MM.1S (cell line): ENCODE measurements around the gene PIK3R3.

Experiments
- DNase-seq: peaks from one replicate; pipeline ENCODE4 v3.0.0-alpha.2; 2015
- H2AFZ ChIP-seq: fragments of 300-600 bp; sonication (generic); 2 replicates; pipeline ENCODE4 v1.6.0; 2016; ENCODE audit warnings: antibody characterized with exemption, low read length
- H3F3A ChIP-seq: fragments of 300-600 bp; sonication (generic); 2 replicates; pipeline ENCODE4 v1.6.1; 2016; ENCODE audit warnings: mild to moderate bottlenecking, antibody characterized with exemption, low read length, moderate library complexity, mixed read lengths; ENCODE audit not compliant: insufficient read depth
- H3K27ac ChIP-seq: fragments of 300-600 bp; sonication (generic); 2 replicates; pipeline ENCODE4 v1.5.1; 2016; ENCODE audit warnings: mild to moderate bottlenecking, low read length
- H3K27me3 ChIP-seq: fragments of 300-600 bp; sonication (generic); replicated peaks from 2 replicates; pipeline ENCODE4 v1.6.0; 2016; ENCODE audit warnings: low read length; ENCODE audit not compliant: insufficient read depth
- H3K36me3 ChIP-seq: fragments of 300-600 bp; sonication (generic); replicated peaks from 2 replicates; pipeline ENCODE4 v1.6.1; 2016; ENCODE audit warnings: mild to moderate bottlenecking, low read length, mixed read lengths; ENCODE audit not compliant: insufficient read depth
- H3K4me1 ChIP-seq: fragments of 300-600 bp; sonication (generic); 2 replicates; pipeline ENCODE4 v1.6.1; 2016; ENCODE audit warnings: low read length, mixed read lengths
- H3K4me2 ChIP-seq: fragments of 300-600 bp; sonication (generic); 2 replicates; pipeline ENCODE4 v1.6.0; 2016; ENCODE audit warnings: low read depth, low read length
- H3K4me3 ChIP-seq: fragments of 300-600 bp; sonication (generic); 2 replicates; pipeline ENCODE4 v1.5.1; 2016; ENCODE audit warnings: low read length, mixed read lengths
- H3K79me2 ChIP-seq: fragments of 300-600 bp; sonication (generic); 2 replicates; pipeline ENCODE4 v1.6.1; 2016; ENCODE audit warnings: mixed run types, low read length, mixed read lengths
- H3K9ac ChIP-seq: fragments of 300-600 bp; sonication (generic); 2 replicates; pipeline ENCODE4 v1.6.1; 2016; ENCODE audit warnings: low read length, mixed read lengths
- H3K9me2 ChIP-seq: fragments of 300-600 bp; sonication (generic); replicated peaks from 2 replicates; pipeline ENCODE4 v1.6.1; 2016; ENCODE audit warnings: mild to moderate bottlenecking, low read length, mixed read lengths; ENCODE audit not compliant: insufficient read depth
- H3K9me3 ChIP-seq: fragments of 300-600 bp; sonication (generic); replicated peaks from 2 replicates; pipeline ENCODE4 v1.6.1; 2016; ENCODE audit warnings: mild to moderate bottlenecking, low read length, mixed read lengths; ENCODE audit not compliant: insufficient read depth
- H4K20me1 ChIP-seq: fragments of 300-600 bp; sonication (generic); 2 replicates; pipeline ENCODE4 v1.6.1; 2016; ENCODE audit warnings: mild to moderate bottlenecking, low read length, moderate library complexity, mixed read lengths; ENCODE audit not compliant: insufficient read depth
- CTCF ChIP-seq: fragments of 300-600 bp; sonication (generic); IDR thresholded peaks from 2 replicates; pipeline ENCODE4 v1.5.1; 2016; ENCODE audit warnings: antibody characterized with exemption, low read length, mixed read lengths
- EZH2 ChIP-seq: fragments of 300-600 bp; sonication (generic); optimal IDR thresholded peaks from 2 replicates; pipeline ENCODE3; 2017; ENCODE audit warnings: low read depth, mild to moderate bottlenecking, antibody characterized with exemption, low read length, mixed read lengths
- EZH2phosphoT487 ChIP-seq: fragments of 300-600 bp; sonication (generic); IDR thresholded peaks from 2 replicates; pipeline ENCODE4 v1.6.1; 2018; ENCODE audit warnings: antibody characterized with exemption, low read length

The PIK3R3 gene

GRCh38 chr1:46174448-46175231 is 42.2 kb upstream of the PIK3R3 start, which contains the start of gene TSPAN1:
Gene TSPAN1, plus strand, starts transcription at chr1:46175087. Its CDS starts 6,021 bp downstream, at chr1:46181108.
- Histone ChIP-seq H4K20me1 (no peaks in the 10 kb centered on the region), H3K79me2 (no peaks in the 10 kb centered on the region), H3K9ac (no peak within 1 kb of the TSS), H3K4me1 (no peaks in the 10 kb centered on the region; the same call in 1 of the 2 replicates), H3K9me2 (no peaks in the 10 kb centered on the region), H3F3A (no peaks in the 10 kb centered on the region), H2AFZ (no peak within 1 kb of the TSS), H3K4me2 (no peak within 1 kb of the TSS), H3K36me3 (no peaks in the 10 kb centered on the region), H3K4me3 (no peak within 1 kb of the TSS), H3K9me3 (no peaks in the 10 kb centered on the region), H3K27ac (no peak within 1 kb of the TSS), H3K27me3 (no peaks in the 10 kb centered on the region)
- no peak for TF ChIP-seq EZH2phosphoT487
- no peak for DNase-seq

- H3K9me2 ChIP-seq: no peaks in the 10 kb centered on the region
- no peaks in the 10 kb centered on the region for H3K27me3 ChIP-seq
- no peak for DNase-seq
- H3K4me1 ChIP-seq: no peaks in the 10 kb centered on the region; the same call in 1 of the 2 replicates
- no peak overlapping the region for H3K4me3 ChIP-seq
- no peaks in the 10 kb centered on the region for H3K79me2 ChIP-seq
- TF ChIP-seq EZH2: no peak
- TF ChIP-seq EZH2phosphoT487: no peak
- TF ChIP-seq CTCF: no peak
- no peaks in the 10 kb centered on the region for H3F3A ChIP-seq
- no peak overlapping the region for H3K4me2 ChIP-seq
- no peaks in the 10 kb centered on the region for H3K36me3 ChIP-seq
- no peak overlapping the region for H3K9ac ChIP-seq
- no peak overlapping the region for H3K27ac ChIP-seq
- peak overlapping the region; percentile 43 for H2AFZ ChIP-seq
- H3K9me3 ChIP-seq: no peaks in the 10 kb centered on the region
- H4K20me1 ChIP-seq: no peaks in the 10 kb centered on the region
Measured at GRCh38 chr1:46173361-46173856, 41.0 kb upstream of the PIK3R3 start.

GRCh38 chr1:46172321-46172720 is 39.9 kb upstream of the PIK3R3 start:
- no peaks in the 10 kb centered on the region for H3K79me2 ChIP-seq
- no peaks in the 10 kb centered on the region for H3K27me3 ChIP-seq
- no peak for DNase-seq
- H3K9me2 ChIP-seq: no peaks in the 10 kb centered on the region
- no peaks in the 10 kb centered on the region for H4K20me1 ChIP-seq
- no peaks in the 10 kb centered on the region for H3F3A ChIP-seq
- no peaks in the 10 kb centered on the region for H3K36me3 ChIP-seq
- H3K9me3 ChIP-seq: no peaks in the 10 kb centered on the region
- H3K9ac ChIP-seq: no peak overlapping the region
- no peaks in the 10 kb centered on the region; the same call in 1 of the 2 replicates for H3K4me1 ChIP-seq
- TF ChIP-seq EZH2phosphoT487 (no peak), EZH2 (no peak), CTCF (no peak)
- H3K4me3 ChIP-seq: no peak overlapping the region
- H3K27ac ChIP-seq: no peak overlapping the region
- no peak overlapping the region for H2AFZ ChIP-seq
- no peak overlapping the region for H3K4me2 ChIP-seq

- Histone ChIP-seq H3F3A (no peaks in the 10 kb centered on the region), H3K27ac (no peak overlapping the region)
Measured at GRCh38 chr1:46171871-46172270, 39.4 kb upstream of the PIK3R3 start.

More at GRCh38 chr1:46171871-46172270, 39.4 kb upstream of the PIK3R3 start:
- Histone ChIP-seq H3K4me1 (no peaks in the 10 kb centered on the region; the same call in 1 of the 2 replicates), H3K9me3 (no peaks in the 10 kb centered on the region), H3K27me3 (no peaks in the 10 kb centered on the region), H2AFZ (no peak overlapping the region), H4K20me1 (no peaks in the 10 kb centered on the region), H3K9ac (no peak overlapping the region), H3K4me2 (no peak overlapping the region), H3K4me3 (no peak overlapping the region), H3K9me2 (no peaks in the 10 kb centered on the region), H3K79me2 (no peaks in the 10 kb centered on the region), H3K36me3 (no peaks in the 10 kb centered on the region)
- TF ChIP-seq EZH2 (no peak), EZH2phosphoT487 (no peak), CTCF (no peak)
- no peak for DNase-seq
